ENCODE data around the gene TMEM208. TPM values are rescaled to one million over a fixed set of nuclear protein-coding genes. Genes with fewer than 3 reads are reported as not detected.

The TMEM208 gene
- total RNA-seq, 4 donors from 2014 or later = 19.5 to 26.7 (median 23.8) TPM

GRCh38 chr16:67233596-67233995 lies 6.7 kb downstream of the TMEM208 start:
- TF ChIP-seq POLR2AphosphoS5 (IDR thresholded peaks at IDR 0.05) = no peak
- TF ChIP-seq POLR2A (IDR thresholded peaks at IDR 0.05; ENCODE audit: low read depth) = no peak
- TF ChIP-seq EP300 (IDR thresholded peaks at IDR 0.05) = no peak
- TF ChIP-seq CTCF (IDR thresholded peaks at IDR 0.05) = no peak
- no peak overlapping the region for H3K4me3 ChIP-seq
- H3K36me3 ChIP-seq = peaks cover 61 to 99% (median 95%) of the 10 kb centered on the region in 4 donors
- H3K27me3 ChIP-seq = no peaks in the 10 kb centered on the region
- H3K4me1 ChIP-seq = peaks cover 0 to 6% (median 0%) of the 10 kb centered on the region in 4 donors
- no peak overlapping the region for H3K27ac ChIP-seq (replicated peaks in 1 of 4)
- H3K9me3 ChIP-seq = no peaks in the 10 kb centered on the region
- 82% methylated on average over 2 of the region's 7 CpGs for WGBS
- DNase-seq (ENCODE audit: extremely low spot score) = no peak
- intact Hi-C loops (cut with DNase I) = no loop called here

- Histone ChIP-seq H3K4me1 (no peaks in the 10 kb centered on the region), H3K27me3 (no peaks in the 10 kb centered on the region), H3K36me3 (peaks cover 61 to 99% (median 95%) of the 10 kb centered on the region in 4 donors), H3K9me3 (no peaks in the 10 kb centered on the region), H3K4me3 (no peak overlapping the region), H3K27ac (replicated peaks in 1 of 4) (no peak overlapping the region)
- TF ChIP-seq CTCF (IDR thresholded peaks at IDR 0.05) (no peak), EP300 (IDR thresholded peaks at IDR 0.05) (no peak)
- 94% methylated on average over 8 of the region's 10 CpGs for WGBS
- DNase-seq (ENCODE audit: extremely low spot score) = no peak
- intact Hi-C loops (cut with DNase I) = no loop called here
These were observed 7.3 kb downstream of the TMEM208 start for GRCh38 chr16:67234180-67234597.

GRCh38 chr16:67235816-67236562 lies 9.1 kb downstream of the TMEM208 start:
- Histone ChIP-seq H3K4me3 (no peak overlapping the region), H3K27me3 (no peaks in the 10 kb centered on the region), H3K4me1 (peaks cover 8 to 10% (median 8%) of the 10 kb centered on the region in 4 donors), H3K9me3 (no peaks in the 10 kb centered on the region), H3K27ac (replicated peaks in 1 of 4) (no peak overlapping the region), H3K36me3 (peaks cover 45 to 89% (median 84%) of the 10 kb centered on the region in 4 donors)
- TF ChIP-seq EP300 (IDR thresholded peaks at IDR 0.05) (no peak), CTCF (IDR thresholded peaks at IDR 0.05) (no peak), POLR2A (IDR thresholded peaks at IDR 0.05; ENCODE audit: low read depth) (no peak), POLR2AphosphoS5 (IDR thresholded peaks at IDR 0.05) (no peak)
- 84% methylated on average over 17 of the region's 17 CpGs for WGBS
- no peak for DNase-seq (ENCODE audit: extremely low spot score)
- intact Hi-C loops (cut with DNase I) = no loop called here

- Histone ChIP-seq H3K27ac (replicated peaks in 1 of 4) (no peak overlapping the region), H3K4me1 (peaks cover 15 to 18% (median 16%) of the 10 kb centered on the region in 4 donors), H3K9me3 (no peaks in the 10 kb centered on the region), H3K36me3 (peaks cover 42 to 81% (median 76%) of the 10 kb centered on the region in 4 donors), H3K4me3 (no peak overlapping the region), H3K27me3 (no peaks in the 10 kb centered on the region)
- intact Hi-C loops (cut with DNase I) = no loop called here
- TF ChIP-seq CTCF (IDR thresholded peaks at IDR 0.05) = no peak
- no peak for TF ChIP-seq EP300 (IDR thresholded peaks at IDR 0.05)
- TF ChIP-seq POLR2A (IDR thresholded peaks at IDR 0.05; ENCODE audit: low read depth) = no peak
- no peak for TF ChIP-seq POLR2AphosphoS5 (IDR thresholded peaks at IDR 0.05)
- 73% methylated on average over 31 of the region's 50 CpGs for WGBS
- DNase-seq (ENCODE audit: extremely low spot score) = no peak
These were observed 9.8 kb downstream of the TMEM208 start for GRCh38 chr16:67236563-67237395.
